Gastroesophageal sphincter (tissue), 4 donors: Measurements from ENCODE around the gene IL3. TPM values are rescaled to one million over a fixed set of nuclear protein-coding genes. Genes with fewer than 3 reads are reported as not detected.

Source experiments
- ATAC-seq: fragments of 150-250 bp; one replicate; pipeline ENCODE4 v1.9.1; 2016; ENCODE audit warnings: mild to moderate bottlenecking, moderate library complexity
- H3K27ac ChIP-seq, 4 donors: fragments of 200-600 bp; sonication (generic) in 3 of 4; 1 replicate in 3 of 4; 2 replicates in 1 of 4; pipeline ENCODE4 v1.5.1; 2016 to 2019
- H3K27me3 ChIP-seq: fragments of 200-600 bp; sonication (generic); one replicate; pipeline ENCODE4 v1.5.1; 2019
- H3K36me3 ChIP-seq, 2 donors: fragments of 200-600 bp; sonication (generic); one replicate each; pipeline ENCODE4 v1.5.1; 2019; ENCODE audit warnings: control low read depth in 1 of 2
- H3K4me1 ChIP-seq, 3 donors: fragments of 200-600 bp; sonication (generic); 1 replicate in 2 of 3; 2 replicates in 1 of 3; pipeline ENCODE4 v1.5.1; 2016 to 2019; ENCODE audit warnings: control low read depth in 2 of 3
- H3K4me3 ChIP-seq, 2 donors: fragments of 200-600 bp; sonication (generic); one replicate each; pipeline ENCODE4 v1.5.1; 2019; ENCODE audit warnings: mild to moderate bottlenecking in 1 of 2, moderate library complexity in 1 of 2
- H3K9me3 ChIP-seq, 3 donors: fragments of 200-600 bp; sonication (generic); one replicate each; pipeline ENCODE4 v1.5.1; 2017 to 2019; ENCODE audit warnings: control low read depth in 2 of 3
- CTCF ChIP-seq, 4 experiments: fragments of 200-600 bp in 2 of 4; fragments of 450-650 bp in 2 of 4; sonication (generic) in 1 of 4; IDR thresholded peaks; one replicate each; pipeline ENCODE4 v1.5.1; 2017 to 2019; ENCODE audit warnings: antibody characterized with exemption in 4 of 4, mild to moderate bottlenecking in 2 of 4, moderate library complexity in 2 of 4
- EP300 ChIP-seq: sonication (generic); formaldehyde crosslinking; IDR thresholded peaks from one replicate; pipeline ENCODE4 v1.6.1; 2017; ENCODE audit warnings: antibody characterized with exemption, mild to moderate bottlenecking
- POLR2A ChIP-seq, 2 donors: fragments of 450-650 bp; IDR thresholded peaks; one replicate each; pipeline ENCODE4 v1.6.1; 2017; ENCODE audit warnings: antibody characterized with exemption in 2 of 2, mild to moderate bottlenecking in 2 of 2, moderate library complexity in 1 of 2
- POLR2AphosphoS5 ChIP-seq: sonication (generic); formaldehyde crosslinking; IDR thresholded peaks from one replicate; pipeline ENCODE4 v1.6.1; 2017; ENCODE audit warnings: antibody characterized with exemption
- WGBS, 2 donors: methylation state at CpG; one replicate each; pipeline ENCODE4 v1.1.5; 2018; ENCODE audit warnings: low coverage in 1 of 2; 5-methylcytosine and 5-hydroxymethylcytosine counted together
- total RNA-seq, 4 donors: library from RNA; depleted of rRNA; stranded (reverse); fragments of >200 nt; gene quantifications; one replicate each; pipeline ENCODE4 v1.1.0, GENCODE V29; 2016

IL3 gene
- total RNA-seq, 4 donors from 2014 or later, result not detected

- ATAC-seq, result no peak
- TF ChIP-seq EP300, result no peak
- no peak for TF ChIP-seq POLR2AphosphoS5
- TF ChIP-seq POLR2A (IDR thresholded peaks at IDR 0.05), result no peak
- no peak for TF ChIP-seq CTCF (IDR thresholded peaks at IDR 0.05)
- H3K36me3 ChIP-seq, result no peaks in the 10 kb centered on the region
- no peaks in the 10 kb centered on the region for H3K9me3 ChIP-seq
- H3K4me1 ChIP-seq, result no peaks in the 10 kb centered on the region
- peaks cover 10% of the 10 kb centered on the region for H3K27me3 ChIP-seq
- no peak overlapping the region for H3K27ac ChIP-seq
- H3K4me3 ChIP-seq, result no peak overlapping the region
- WGBS, 2 donors, result 50 to 63% methylated on average over 2 to 4 of the region's 5 CpGs
Measured at GRCh38 chr5:132023258-132024116, 37.0 kb upstream of the IL3 start.

- Histone ChIP-seq H3K9me3 (no peaks in the 10 kb centered on the region), H3K27ac (no peak overlapping the region), H3K4me1 (no peaks in the 10 kb centered on the region), H3K27me3 (peaks cover 10% of the 10 kb centered on the region), H3K4me3 (no peak overlapping the region), H3K36me3 (no peaks in the 10 kb centered on the region)
- TF ChIP-seq EP300 (no peak), POLR2A (IDR thresholded peaks at IDR 0.05) (no peak), CTCF (IDR thresholded peaks at IDR 0.05) (no peak), POLR2AphosphoS5 (no peak)
- ATAC-seq, result no peak
- 82% methylated on average over 1 of the region's 4 CpGs; no CpG with 5 or more reads in 1 of the 2 donors for WGBS, 2 donors
Measured at GRCh38 chr5:132024117-132024435, 36.4 kb upstream of the IL3 start.

GRCh38 chr5:132024789-132025402, 35.6 kb upstream of the IL3 start:
- WGBS, 2 donors, result 38 to 46% methylated on average over 6 to 8 of the region's 8 CpGs
- no peak for ATAC-seq
- TF ChIP-seq EP300 (no peak), POLR2AphosphoS5 (no peak), CTCF (IDR thresholded peaks at IDR 0.05) (no peak), POLR2A (IDR thresholded peaks at IDR 0.05) (no peak)
- Histone ChIP-seq H3K9me3 (no peaks in the 10 kb centered on the region), H3K4me1 (no peaks in the 10 kb centered on the region), H3K4me3 (no peak overlapping the region), H3K27ac (no peak overlapping the region), H3K27me3 (peaks cover 11% of the 10 kb centered on the region), H3K36me3 (no peaks in the 10 kb centered on the region)

- no peak for TF ChIP-seq CTCF (IDR thresholded peaks at IDR 0.05)
- TF ChIP-seq POLR2AphosphoS5, result no peak
- TF ChIP-seq EP300, result no peak
- TF ChIP-seq POLR2A (IDR thresholded peaks at IDR 0.05), result no peak
- Histone ChIP-seq H3K9me3 (no peaks in the 10 kb centered on the region), H3K27me3 (peaks cover 13% of the 10 kb centered on the region), H3K27ac (no peak overlapping the region), H3K4me3 (no peak overlapping the region), H3K36me3 (no peaks in the 10 kb centered on the region), H3K4me1 (no peaks in the 10 kb centered on the region)
- WGBS, 2 donors, result 89 to 93% methylated on average over 5 to 7 of the region's 7 CpGs
- ATAC-seq, result no peak
Measured at GRCh38 chr5:132025403-132025971, 35.0 kb upstream of the IL3 start.
